Measurements from ENCODE around the gene FBXL7. TPM values are rescaled to one million over a fixed set of nuclear protein-coding genes. Genes with fewer than 3 reads are reported as not detected.

FBXL7 gene
- total RNA-seq, 1 donor from 2014 or later, result 8.0 TPM

DNA sequence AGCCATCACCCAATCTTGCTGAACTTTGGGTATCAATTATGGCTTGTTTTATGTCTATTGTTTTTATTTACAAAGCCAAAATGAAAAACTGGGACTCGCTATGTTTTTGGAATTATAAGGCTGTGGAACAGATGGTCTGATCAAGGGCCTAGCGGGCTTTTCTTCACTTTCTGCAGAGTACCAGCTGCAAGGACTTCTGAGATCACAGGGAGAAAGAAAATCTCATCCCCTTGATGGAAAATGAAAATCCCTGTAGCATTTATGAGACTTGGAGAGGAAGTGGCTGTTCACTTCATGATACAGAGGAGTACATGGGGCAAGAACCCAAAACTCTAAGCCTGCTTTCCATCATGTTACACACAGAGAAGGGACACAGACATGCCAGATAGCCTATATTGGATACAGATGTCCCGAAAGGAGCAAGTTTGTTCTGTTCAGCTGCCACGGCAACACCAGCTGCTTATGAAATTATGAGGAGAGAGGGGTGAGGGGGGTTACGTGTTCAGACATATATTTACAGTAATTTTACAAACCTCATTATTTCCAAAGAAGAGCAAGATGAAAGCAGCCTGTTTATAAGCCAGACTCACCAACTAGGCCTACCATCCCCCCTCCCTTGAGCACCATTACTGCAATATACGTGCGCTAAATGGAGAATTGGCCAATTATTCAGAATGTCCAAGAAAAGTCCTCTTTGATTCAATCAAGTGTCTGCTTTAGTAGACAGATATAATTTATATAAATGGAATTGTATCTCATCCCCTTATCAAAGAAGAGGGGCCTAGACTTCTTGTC is 459.6 kb downstream of the FBXL7 start:
- H3K4me3 ChIP-seq, result no peak overlapping the region
- H3K4me1 ChIP-seq, result no peaks in the 10 kb centered on the region
- intact Hi-C loops (cut with DNase I), result no loop called here
- no peaks in the 10 kb centered on the region for H3K27me3 ChIP-seq (ENCODE audit: low read depth)
- DNase-seq, result no peak
- ATAC-seq, result peak in 1 of 2 donors; percentile 70
- H3K36me3 ChIP-seq, result no peaks in the 10 kb centered on the region
- H3K27ac ChIP-seq, result no peak overlapping the region
- H3K9me3 ChIP-seq, result no peaks in the 10 kb centered on the region
- TF ChIP-seq, protein P1, sequence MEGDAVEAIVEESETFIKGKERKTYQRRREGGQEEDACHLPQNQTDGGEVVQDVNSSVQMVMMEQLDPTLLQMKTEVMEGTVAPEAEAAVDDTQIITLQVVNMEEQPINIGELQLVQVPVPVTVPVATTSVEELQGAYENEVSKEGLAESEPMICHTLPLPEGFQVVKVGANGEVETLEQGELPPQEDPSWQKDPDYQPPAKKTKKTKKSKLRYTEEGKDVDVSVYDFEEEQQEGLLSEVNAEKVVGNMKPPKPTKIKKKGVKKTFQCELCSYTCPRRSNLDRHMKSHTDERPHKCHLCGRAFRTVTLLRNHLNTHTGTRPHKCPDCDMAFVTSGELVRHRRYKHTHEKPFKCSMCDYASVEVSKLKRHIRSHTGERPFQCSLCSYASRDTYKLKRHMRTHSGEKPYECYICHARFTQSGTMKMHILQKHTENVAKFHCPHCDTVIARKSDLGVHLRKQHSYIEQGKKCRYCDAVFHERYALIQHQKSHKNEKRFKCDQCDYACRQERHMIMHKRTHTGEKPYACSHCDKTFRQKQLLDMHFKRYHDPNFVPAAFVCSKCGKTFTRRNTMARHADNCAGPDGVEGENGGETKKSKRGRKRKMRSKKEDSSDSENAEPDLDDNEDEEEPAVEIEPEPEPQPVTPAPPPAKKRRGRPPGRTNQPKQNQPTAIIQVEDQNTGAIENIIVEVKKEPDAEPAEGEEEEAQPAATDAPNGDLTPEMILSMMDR (IDR thresholded peaks at IDR 0.05), result no peak

DNA sequence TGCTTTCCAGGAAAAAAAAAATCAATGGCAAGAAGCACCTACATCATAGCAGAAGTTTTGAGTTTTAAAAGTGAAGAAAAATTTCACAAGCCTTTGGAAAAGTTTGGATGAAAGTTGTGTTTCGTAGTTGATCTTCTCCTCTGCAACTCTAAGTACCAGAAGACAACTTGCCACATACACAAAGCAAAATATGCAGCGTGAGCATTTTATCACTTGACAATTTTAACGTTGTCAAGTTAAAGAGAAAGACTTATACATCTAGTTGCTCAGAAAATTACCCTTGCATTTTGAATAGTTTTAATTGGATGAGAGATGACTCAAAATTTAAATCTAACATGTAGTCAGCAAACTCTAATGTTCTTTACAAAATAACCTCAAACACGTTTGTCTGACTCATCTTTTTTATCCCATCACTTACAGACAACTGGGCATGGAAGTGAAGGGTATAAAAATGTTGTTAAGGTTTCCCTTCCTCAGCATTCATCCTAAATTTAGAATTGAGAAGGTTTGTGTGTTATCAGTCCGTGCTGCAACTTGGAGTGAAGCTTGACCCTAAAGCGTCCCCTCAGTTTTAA is 466.2 kb downstream of the FBXL7 start:
- Histone ChIP-seq H3K36me3 (no peaks in the 10 kb centered on the region), H3K27ac (no peak overlapping the region), H3K27me3 (ENCODE audit: low read depth) (no peaks in the 10 kb centered on the region), H3K4me1 (no peaks in the 10 kb centered on the region), H3K9me3 (peaks cover 3% of the 10 kb centered on the region), H3K4me3 (no peak overlapping the region)
- DNase-seq (no peak), ATAC-seq (no peak)
- intact Hi-C loops (cut with DNase I), result no loop called here
- TF ChIP-seq, protein P1 (IDR thresholded peaks at IDR 0.05), result no peak

DNA sequence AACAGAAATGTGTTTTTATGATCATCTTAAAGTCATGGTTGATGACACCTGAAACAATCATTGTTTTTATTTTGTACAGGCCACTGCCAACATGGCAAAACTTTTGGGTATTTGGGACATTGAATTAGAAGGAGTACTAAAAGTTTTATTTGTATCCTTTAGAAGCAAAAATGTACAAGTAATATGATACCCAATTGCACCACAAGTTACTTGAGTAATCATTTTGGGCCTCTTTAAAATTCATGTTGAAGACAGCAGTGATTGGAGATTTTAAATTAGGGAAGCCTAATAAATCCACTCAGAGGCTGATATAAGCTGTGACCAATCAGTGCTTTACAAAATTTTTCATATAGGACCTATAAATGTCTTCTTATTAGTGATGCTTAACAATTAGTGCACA is 466.7 kb downstream of the FBXL7 start:
- no peaks in the 10 kb centered on the region for H3K27me3 ChIP-seq (ENCODE audit: low read depth)
- H3K27ac ChIP-seq, result no peak overlapping the region
- H3K4me1 ChIP-seq, result no peaks in the 10 kb centered on the region
- intact Hi-C loops (cut with DNase I), result no loop called here
- TF ChIP-seq, protein P1 (IDR thresholded peaks at IDR 0.05), result no peak
- peaks cover 3% of the 10 kb centered on the region for H3K9me3 ChIP-seq
- ATAC-seq (no peak), DNase-seq (no peak)
- H3K36me3 ChIP-seq, result no peaks in the 10 kb centered on the region
- no peak overlapping the region for H3K4me3 ChIP-seq

DNA sequence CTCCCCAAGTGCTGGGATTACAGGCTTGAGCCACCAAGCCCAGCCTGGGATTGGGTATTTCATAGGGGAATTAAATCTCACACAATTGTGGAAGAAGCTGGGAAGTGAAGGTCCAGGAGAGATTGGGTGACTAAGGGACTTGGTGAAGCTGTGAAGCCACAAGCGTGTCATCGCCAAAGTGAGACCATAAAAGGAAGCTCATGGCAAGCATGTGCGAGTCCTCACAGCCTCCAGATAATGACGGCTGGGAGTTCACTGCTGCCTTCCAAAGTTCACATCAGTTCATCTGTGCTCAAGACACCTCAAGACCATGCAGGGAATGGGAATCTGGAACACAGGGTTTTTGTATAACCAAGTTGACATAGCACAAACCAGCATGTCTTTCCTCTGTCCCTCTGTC is 469.0 kb downstream of the FBXL7 start:
- Histone ChIP-seq H3K27me3 (ENCODE audit: low read depth) (no peaks in the 10 kb centered on the region), H3K9me3 (peaks cover 3% of the 10 kb centered on the region), H3K4me1 (no peaks in the 10 kb centered on the region), H3K4me3 (no peak overlapping the region), H3K27ac (no peak overlapping the region), H3K36me3 (no peaks in the 10 kb centered on the region)
- TF ChIP-seq, protein P1 (IDR thresholded peaks at IDR 0.05), result no peak
- intact Hi-C loops (cut with DNase I), result no loop called here
- ATAC-seq, result no peak
- no peak for DNase-seq

DNA sequence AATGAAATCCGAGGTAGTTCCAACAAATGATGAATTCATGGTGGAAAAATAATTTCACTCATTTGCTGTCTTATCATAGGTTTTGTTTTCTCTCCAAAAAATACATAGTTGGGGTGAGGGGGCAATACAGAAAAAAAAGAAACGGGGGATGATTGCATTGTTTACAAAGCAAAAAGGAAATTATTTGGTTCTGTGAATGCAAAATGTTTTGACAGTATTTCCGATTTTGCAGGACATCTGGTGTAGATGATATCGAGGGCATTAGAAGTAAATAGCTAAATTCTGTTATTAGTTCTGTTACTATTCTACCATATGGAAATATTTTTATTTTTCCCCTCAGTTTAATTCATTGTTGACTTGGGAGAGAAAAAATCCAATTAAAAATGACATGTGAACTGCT is 477.9 kb downstream of the FBXL7 start:
- Histone ChIP-seq H3K36me3 (no peaks in the 10 kb centered on the region), H3K27me3 (ENCODE audit: low read depth) (no peaks in the 10 kb centered on the region), H3K9me3 (no peaks in the 10 kb centered on the region), H3K4me1 (no peaks in the 10 kb centered on the region), H3K27ac (no peak overlapping the region), H3K4me3 (no peak overlapping the region)
- DNase-seq (no peak), ATAC-seq (no peak)
- TF ChIP-seq, protein P1 (IDR thresholded peaks at IDR 0.05), result no peak
- intact Hi-C loops (cut with DNase I), result no loop called here

All from lower lobe of right lung (tissue), 2 donors.